IgD-negative memory B cell (primary cell): ENCODE results near the gene DOCK6. TPM values are rescaled to one million over a fixed set of nuclear protein-coding genes. Genes with fewer than 3 reads are reported as not detected.

Source experiments
- H3K27ac Mint-ChIP-seq, 3 donors: one replicate each; pipeline ENCODE4 v1.8.0; 2020 to 2022; ENCODE audit warnings: mild to moderate bottlenecking in 3 of 3, mixed read lengths in 3 of 3, moderate library complexity in 1 of 3
- H3K27me3 Mint-ChIP-seq: one replicate; pipeline ENCODE4 v1.8.0; 2021; ENCODE audit warnings: mixed read lengths
- H3K36me3 Mint-ChIP-seq: one replicate; pipeline ENCODE4 v1.8.0; 2020; ENCODE audit warnings: mild to moderate bottlenecking, mixed read lengths
- H3K4me1 Mint-ChIP-seq, 3 donors: one replicate each; pipeline ENCODE4 v1.8.0; 2020 to 2022; ENCODE audit warnings: mixed read lengths in 3 of 3, mild to moderate bottlenecking in 1 of 3
- H3K4me3 Mint-ChIP-seq, 4 donors: one replicate each; pipeline ENCODE4 v1.8.0; 2020 to 2022; ENCODE audit warnings: mild to moderate bottlenecking in 4 of 4, mixed read lengths in 4 of 4, moderate library complexity in 3 of 4
- H3K9me3 Mint-ChIP-seq, 3 donors: one replicate each; pipeline ENCODE4 v1.8.0; 2020 to 2021; ENCODE audit warnings: mixed read lengths in 3 of 3, mild to moderate bottlenecking in 1 of 3
- polyA plus RNA-seq: library from polyadenylated mRNA; unstranded; fragments of 300-500 nt; fragmentation: Illumina TruSeq; gene quantifications from one replicate; pipeline ENCODE4 v1.2.3, GENCODE V29; 2021

The DOCK6 gene
- polyA plus RNA-seq, 1 donor from 2014 or later: 1.6 TPM

DNA sequence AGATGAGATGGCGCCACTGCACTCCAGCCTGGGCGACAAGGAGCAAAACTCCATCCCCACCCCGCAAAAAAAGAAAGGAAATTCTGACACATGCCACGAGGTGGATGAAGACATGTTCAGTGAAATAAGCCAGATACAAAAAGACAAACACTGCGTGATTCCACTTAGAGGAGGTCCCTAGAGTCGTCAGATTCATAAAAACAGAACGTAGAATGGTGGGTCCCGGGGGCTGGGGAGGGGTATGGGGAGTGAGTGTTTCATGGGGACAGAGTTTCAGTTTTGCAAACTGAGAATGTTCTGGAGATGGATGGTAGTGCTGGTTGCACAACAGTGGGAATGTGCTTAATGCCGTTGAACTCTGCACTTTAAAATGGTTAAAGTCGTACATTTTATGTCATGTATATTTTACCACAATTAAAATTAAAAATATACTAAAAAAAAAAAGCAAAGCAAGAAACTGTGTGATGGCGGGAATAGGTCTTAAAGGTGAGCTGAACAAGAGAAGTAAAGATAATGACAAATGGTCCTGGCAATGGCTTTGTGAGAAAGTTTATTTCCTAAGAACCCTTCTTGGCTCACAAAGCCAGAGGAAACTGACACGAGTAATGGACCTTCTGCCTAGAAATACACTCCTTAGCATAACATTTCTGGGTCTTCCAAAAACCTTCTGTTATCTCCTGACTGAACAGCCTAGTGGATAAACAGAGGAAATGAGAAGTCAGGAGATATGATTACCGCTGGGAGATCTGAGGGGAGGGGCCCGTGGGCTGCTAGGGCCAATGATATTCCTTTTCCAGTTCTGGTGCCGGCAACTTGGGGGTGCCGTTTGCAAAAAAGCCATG is 102.5 kb downstream of the DOCK6 start:
- H3K4me1 Mint-ChIP-seq: peaks cover 5 to 6% (median 5%) of the 10 kb centered on the region in 3 donors
- peaks cover 0 to 4% (median 2%) of the 10 kb centered on the region in 3 donors for H3K9me3 Mint-ChIP-seq
- no peak overlapping the region for H3K4me3 Mint-ChIP-seq
- H3K27ac Mint-ChIP-seq: no peak overlapping the region
- no peaks in the 10 kb centered on the region for H3K36me3 Mint-ChIP-seq
- no peaks in the 10 kb centered on the region for H3K27me3 Mint-ChIP-seq

DNA sequence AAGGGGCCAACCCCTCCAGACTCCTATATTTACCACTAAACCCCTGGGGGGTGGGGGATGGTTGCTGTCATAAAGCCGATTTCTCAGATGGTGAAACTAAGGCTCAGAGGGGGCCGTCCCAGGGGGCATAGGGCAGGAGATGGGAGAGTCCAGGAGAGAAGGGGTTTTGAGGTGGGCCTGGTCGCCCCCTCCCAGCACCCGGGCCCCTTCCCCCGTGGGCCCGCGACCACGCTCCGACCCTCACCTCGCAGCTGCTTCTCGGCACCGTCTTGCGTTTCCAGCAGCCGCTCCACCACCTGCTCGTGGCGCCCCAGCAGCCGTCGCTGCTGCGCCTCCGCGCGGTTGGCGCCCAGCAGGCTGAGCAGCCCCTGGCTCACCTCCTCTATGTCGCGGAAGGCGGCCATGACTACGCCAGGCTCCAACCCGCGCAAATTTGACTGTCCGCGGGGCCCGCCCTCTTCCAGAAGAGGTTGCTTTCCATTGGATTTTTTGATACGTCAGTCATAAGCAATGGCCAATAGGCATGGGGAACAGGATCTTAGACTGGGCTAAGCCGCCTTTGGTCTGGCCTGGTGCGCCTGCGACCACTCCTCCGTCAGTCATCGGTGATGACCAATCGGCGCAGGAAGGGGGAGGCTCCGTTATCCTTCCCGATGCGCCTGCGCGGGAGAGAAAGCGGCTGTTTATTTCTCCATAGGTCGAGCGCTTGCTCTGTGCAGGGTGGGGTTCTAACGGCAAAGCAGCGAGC is 106.8 kb downstream of the DOCK6 start, which contains the start of gene SPC24:
Gene SPC24, minus strand, starts transcription at position 410 of the 748 bp plus-strand sequence. Its CDS starts 6 bp downstream, at position 404.
- Mint-ChIP-seq H3K4me1 (peaks cover 10 to 12% (median 11%) of the 10 kb centered on the region in 3 donors), H3K9me3 (peaks cover 0 to 2% (median 2%) of the 10 kb centered on the region in 3 donors), H3K27ac (peak within 1 kb of the TSS; percentile 39 to 78 (median 64)), H3K4me3 (peak within 1 kb of the TSS; percentile 81 to 95 (median 90)), H3K36me3 (no peaks in the 10 kb centered on the region), H3K27me3 (peaks cover 3% of the 10 kb centered on the region)

GRCh38 chr19:11154683-11155047 is 107.7 kb downstream of the DOCK6 start:
- Mint-ChIP-seq H3K9me3 (peaks cover 0 to 2% (median 0%) of the 10 kb centered on the region in 3 donors), H3K36me3 (no peaks in the 10 kb centered on the region), H3K27me3 (peaks cover 3% of the 10 kb centered on the region), H3K4me1 (peaks cover 10 to 12% (median 11%) of the 10 kb centered on the region in 3 donors), H3K27ac (no peak overlapping the region), H3K4me3 (peak overlapping the region; percentile 59 to 93 (median 82))

- Mint-ChIP-seq H3K36me3 (no peaks in the 10 kb centered on the region), H3K4me3 (peak overlapping the region in 1 of 4 donors; percentile 21)
Measured at GRCh38 chr19:11152318-11153062, 109.8 kb downstream of the DOCK6 start.

GRCh38 chr19:11151181-11151580 is 111.1 kb downstream of the DOCK6 start:
- H3K36me3 Mint-ChIP-seq: no peaks in the 10 kb centered on the region
- H3K4me1 Mint-ChIP-seq: peaks cover 10 to 12% (median 12%) of the 10 kb centered on the region in 3 donors
- H3K27me3 Mint-ChIP-seq: peaks cover 3% of the 10 kb centered on the region
- H3K4me3 Mint-ChIP-seq: no peak overlapping the region
- no peak overlapping the region for H3K27ac Mint-ChIP-seq
- H3K9me3 Mint-ChIP-seq: no peaks in the 10 kb centered on the region

More at GRCh38 chr19:11152318-11153062, 109.8 kb downstream of the DOCK6 start:
- peaks cover 3% of the 10 kb centered on the region for H3K27me3 Mint-ChIP-seq
- peaks cover 10 to 12% (median 12%) of the 10 kb centered on the region in 3 donors for H3K4me1 Mint-ChIP-seq
- H3K9me3 Mint-ChIP-seq: no peaks in the 10 kb centered on the region
- peak overlapping the region in 1 of 3 donors; percentile 53 for H3K27ac Mint-ChIP-seq

Other genes starting within 250 kb of the DOCK6 start
- 3.3 TPM for gene LDLR, start 173.1 kb downstream of the DOCK6 start, polyA plus RNA-seq
- not detected for gene SPC24, start 106.7 kb downstream of the DOCK6 start, polyA plus RNA-seq
- not detected for gene KANK2, start 65.0 kb downstream of the DOCK6 start, polyA plus RNA-seq
- not detected for gene ANGPTL8, start 22.9 kb downstream of the DOCK6 start, polyA plus RNA-seq
- not detected for gene TSPAN16, start 33.6 kb upstream of the DOCK6 start, polyA plus RNA-seq
- 2.7 TPM for gene RAB3D, start 77.1 kb upstream of the DOCK6 start, polyA plus RNA-seq
- 101 TPM for gene TMEM205, start 83.7 kb upstream of the DOCK6 start, polyA plus RNA-seq
- 24.1 TPM for gene CCDC159, start 84.0 kb upstream of the DOCK6 start, polyA plus RNA-seq
- gene PLPPR2, start 92.9 kb upstream of the DOCK6 start, polyA plus RNA-seq: 1.9 TPM
- 6.4 TPM for gene SWSAP1, start 112.1 kb upstream of the DOCK6 start, polyA plus RNA-seq
- 8.1 TPM for gene EPOR, start 121.8 kb upstream of the DOCK6 start, polyA plus RNA-seq
- gene RGL3, start 156.8 kb upstream of the DOCK6 start, polyA plus RNA-seq: 2.4 TPM
- gene ODAD3, start 172.6 kb upstream of the DOCK6 start, polyA plus RNA-seq: 0.89 TPM
- gene PRKCSH, start 173.1 kb upstream of the DOCK6 start, polyA plus RNA-seq: 77.5 TPM
- gene ELAVL3, start 218.5 kb upstream of the DOCK6 start, polyA plus RNA-seq: not detected
- gene ZNF653, start 243.3 kb upstream of the DOCK6 start, polyA plus RNA-seq: 4.3 TPM